ENCODE results near the gene SAMD4B.
"Not testable (repeated sequence)": the region's sequence is repeated elsewhere in the genome, so short reads cannot be mapped to it uniquely, and the experiment has no call there.

Gene SAMD4B

GRCh38 chr19:39336483-39336882, 5.7 kb upstream of the SAMD4B start:
- no peak for DNase-seq

- DNase-seq: no peak
Measured at GRCh38 chr19:39339674-39340073, 2.5 kb upstream of the SAMD4B start.

- DNase-seq: not testable (repeated sequence)
Measured at GRCh38 chr19:39340156-39340555, 2.1 kb upstream of the SAMD4B start.

DNA sequence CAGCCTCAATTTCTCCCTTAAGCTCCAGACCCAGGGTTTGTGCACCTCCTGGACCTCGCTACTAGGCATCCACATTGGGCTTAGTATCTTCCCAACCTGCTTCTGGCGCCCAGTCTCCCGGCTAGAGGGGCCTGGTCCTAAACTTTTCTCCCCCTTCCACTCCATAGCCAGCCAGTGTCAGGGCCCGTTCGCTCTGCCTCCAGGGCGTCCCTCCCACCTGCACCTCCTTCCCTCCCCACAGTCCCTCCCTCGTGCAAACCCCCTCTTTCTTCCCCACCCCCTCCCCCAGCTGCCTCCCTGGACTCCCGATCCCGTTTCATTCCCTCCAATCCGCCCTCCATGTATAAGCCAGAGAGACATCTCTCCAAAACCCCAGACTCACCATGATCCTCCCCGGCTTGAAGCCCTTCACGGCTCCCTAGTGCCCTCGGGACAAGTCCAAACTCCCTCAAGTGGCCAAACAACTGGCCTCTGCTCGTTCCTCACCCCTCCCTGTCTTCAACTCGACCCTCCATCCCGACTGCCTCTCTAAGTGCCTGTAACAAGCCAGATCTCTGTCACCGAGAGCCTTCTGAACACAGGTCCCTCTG, 997 bp upstream of the SAMD4B start:
- no peak for DNase-seq

- no peak for DNase-seq
Measured at GRCh38 chr19:39342647-39343305, 555 bp downstream of the SAMD4B start.

DNA sequence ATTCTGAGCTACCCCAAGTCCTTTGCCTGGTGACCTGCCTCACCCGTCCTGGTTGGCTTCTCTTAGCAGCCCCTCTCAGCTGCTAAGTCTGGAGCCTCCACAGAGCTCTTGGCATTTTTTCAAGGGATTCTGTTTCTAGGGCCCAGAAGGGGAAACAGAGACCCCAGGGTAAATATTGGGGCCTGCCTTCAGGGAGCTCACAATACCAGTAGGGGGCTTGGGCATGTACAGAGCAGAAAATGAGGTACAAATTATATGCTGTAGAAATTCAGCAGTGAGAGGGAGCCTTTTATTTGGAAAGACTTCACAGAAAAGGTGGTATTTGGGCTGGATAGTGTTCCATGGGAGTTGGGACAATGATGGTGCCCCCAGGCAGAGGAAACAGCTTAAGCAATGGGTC, 3.7 kb downstream of the SAMD4B start:
- no peak for DNase-seq

GRCh38 chr19:39347332-39348164, 5.3 kb downstream of the SAMD4B start:
- no peak for DNase-seq

DNA sequence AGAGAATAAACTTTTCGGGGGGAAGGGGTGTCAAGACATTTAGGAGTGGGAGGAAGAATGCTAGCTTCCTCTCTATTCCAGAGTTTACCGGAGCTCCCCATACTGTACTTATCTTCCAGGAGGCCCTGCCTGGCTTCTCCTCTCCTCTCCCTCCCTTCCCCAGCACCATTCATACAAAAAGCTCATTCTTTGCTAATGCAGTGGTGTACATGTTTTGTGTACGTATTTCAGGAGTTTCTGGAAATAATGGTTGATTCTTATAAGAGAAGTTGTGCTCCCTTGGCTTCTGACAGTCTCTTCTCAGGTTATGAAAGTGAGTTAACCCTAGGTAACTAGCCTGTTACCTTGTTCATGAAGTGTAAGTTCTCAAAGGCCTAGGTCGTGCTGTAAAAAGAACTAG, 7.1 kb downstream of the SAMD4B start:
- no peak for DNase-seq

- DNase-seq: no peak
Measured at GRCh38 chr19:39350156-39350555, 7.9 kb downstream of the SAMD4B start.

DNA sequence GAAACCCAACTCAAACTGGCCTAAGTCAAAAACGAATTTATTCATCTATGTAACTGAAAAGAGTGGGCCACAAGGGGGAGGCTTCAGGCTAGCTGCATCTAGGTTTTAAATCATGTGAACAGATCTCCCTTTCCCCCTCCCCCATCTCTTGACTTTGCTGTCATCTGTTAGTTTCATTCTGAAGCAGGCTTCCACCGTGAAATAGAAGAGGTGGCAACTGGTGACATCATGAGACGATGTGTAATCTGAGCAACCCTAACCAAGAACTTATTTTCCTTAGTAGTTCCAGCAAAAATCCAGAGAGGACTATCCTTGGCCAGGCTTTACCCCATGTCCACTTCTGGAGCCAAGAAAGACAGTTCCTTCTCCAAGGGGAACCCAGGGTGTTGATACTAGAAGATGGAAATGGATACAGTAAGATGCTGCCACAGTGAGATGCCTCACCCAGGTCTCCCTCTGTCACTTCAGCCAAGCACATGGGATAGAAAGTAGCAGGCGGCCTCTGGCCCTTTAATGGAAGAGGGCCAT, 9.4 kb downstream of the SAMD4B start:
- no peak for DNase-seq

DNA sequence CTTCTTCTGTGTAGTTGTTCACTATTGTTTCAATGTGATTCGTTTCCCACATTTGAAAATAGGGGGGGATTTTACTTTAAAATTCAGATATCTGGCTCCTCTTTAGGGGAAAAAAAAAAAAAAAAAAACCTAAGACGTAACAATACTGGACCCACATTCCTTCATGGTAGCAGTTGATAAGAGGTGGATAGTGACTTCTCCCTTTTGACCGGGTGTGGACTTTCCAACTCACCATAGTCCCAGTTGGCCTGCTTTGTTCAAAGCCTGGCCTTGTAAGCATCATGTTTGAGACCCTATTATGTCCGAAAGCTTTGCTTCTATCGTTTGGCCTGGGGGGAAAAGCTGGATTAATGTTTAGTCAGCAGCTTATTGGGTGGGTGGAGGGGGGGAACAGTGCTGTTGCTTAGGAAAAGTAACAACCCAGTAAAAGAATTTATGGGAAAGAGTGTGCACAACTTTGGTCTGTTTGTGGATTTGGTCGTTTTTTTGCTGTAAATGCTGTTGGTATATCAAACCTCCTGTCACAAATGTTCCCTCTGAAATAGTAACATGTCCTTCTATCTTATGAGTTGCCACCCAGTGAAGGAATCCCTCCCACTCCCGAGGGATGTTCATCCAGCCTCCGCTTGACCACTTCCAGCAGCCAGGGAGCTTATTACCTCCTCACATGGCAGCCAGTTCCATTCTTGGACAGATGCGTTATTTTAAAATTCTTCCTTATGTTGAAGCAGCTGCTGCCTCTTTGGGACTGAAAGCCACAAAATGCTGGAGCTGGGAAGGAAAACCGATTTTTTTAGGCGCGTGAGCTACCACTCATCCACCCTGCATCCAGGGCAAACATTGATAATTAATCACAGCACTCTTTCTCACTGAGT, 10.4 kb downstream of the SAMD4B start:
- no peak for DNase-seq

- DNase-seq: no peak
Measured at GRCh38 chr19:39355253-39355652, 13.0 kb downstream of the SAMD4B start.

GRCh38 chr19:39356073-39356472, 13.9 kb downstream of the SAMD4B start:
- no peak for DNase-seq

DNA sequence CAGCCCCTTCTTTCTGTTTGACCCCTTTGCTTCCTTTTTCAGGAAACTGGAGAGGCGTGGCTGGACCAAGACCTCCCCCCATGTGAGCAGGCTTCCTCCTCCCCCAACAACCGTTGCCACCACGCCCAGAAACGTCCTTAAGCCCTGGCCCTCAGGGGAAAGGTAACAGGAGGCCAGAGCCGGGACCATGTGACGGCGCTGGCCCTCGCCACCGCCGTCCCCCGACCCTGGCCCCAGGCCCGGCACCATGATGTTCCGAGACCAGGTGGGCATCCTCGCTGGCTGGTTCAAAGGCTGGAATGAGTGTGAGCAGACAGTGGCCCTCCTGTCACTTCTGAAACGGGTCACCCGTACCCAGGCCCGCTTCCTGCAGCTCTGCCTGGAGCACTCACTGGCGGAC, 14.4 kb downstream of the SAMD4B start:
- DNase-seq: no peak

DNA sequence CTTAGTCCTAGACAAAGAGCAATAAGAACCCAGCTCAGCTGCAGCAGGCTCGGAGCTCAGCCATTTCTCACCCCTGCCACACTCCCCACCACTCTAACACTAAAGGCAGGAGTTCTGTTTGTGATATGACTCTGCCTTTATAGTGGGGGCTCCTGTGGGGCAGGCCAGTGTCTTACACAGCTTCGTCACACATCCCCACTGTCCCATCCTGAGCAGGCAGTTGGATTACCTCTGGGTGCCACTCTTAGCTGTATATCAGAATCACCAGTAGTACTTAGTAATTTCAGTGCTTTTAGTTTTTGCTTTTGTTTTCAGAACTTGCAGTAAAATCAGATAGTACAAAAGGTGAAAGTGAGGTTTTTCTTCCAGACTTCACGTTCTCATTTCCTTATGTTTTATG, 16.8 kb downstream of the SAMD4B start:
- DNase-seq: no peak

DNA sequence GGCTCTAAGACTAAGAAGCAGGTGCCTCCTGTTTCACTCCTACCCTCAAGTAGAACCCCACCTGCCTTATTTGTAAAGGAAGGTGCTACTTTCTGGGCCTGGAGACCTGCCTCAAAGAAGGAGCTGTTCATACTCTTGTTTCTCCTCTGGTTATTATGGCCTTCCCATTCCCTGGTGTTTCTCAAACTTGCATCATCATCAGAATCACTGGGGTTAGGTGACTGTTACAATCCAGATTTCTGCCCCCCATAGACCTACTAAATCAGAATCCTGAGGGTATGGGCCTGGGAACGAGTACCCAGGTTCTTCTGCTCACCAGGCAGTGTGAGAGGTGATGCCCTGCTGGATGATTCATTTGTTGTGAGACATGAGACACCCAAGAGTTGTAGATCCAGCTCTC, 18.4 kb downstream of the SAMD4B start:
- DNase-seq: no peak

GRCh38 chr19:39362682-39363657, 20.7 kb downstream of the SAMD4B start:
- DNase-seq: no peak

DNA sequence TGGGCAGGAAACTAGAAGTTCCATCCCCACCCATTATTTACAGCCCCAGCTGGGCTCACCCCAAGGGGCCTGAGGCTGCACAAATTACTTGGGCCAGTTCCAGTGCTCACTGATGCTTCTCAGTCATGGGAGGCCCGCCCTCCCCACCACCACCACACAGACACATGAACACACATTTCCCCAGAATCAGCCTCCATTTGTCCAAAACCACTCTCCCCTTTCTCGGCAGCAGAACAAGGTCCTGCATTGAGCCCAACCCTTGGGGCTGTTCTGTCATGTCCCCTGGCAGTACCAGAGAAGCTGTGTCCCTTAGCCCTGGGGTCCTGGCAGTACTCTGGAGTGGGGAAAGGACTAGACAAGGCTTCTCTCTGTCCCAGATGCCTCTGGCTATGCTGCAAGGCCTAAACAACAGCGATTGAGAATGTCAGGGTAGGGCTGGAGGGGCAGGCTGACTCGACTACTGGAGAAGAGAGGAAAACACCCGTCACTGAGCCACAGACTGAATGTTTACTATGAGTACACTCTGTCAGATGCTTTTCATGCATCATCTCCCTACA, 21.8 kb downstream of the SAMD4B start:
- DNase-seq: no peak

- no peak for DNase-seq
Measured at GRCh38 chr19:39365531-39365930, 23.3 kb downstream of the SAMD4B start.

DNA sequence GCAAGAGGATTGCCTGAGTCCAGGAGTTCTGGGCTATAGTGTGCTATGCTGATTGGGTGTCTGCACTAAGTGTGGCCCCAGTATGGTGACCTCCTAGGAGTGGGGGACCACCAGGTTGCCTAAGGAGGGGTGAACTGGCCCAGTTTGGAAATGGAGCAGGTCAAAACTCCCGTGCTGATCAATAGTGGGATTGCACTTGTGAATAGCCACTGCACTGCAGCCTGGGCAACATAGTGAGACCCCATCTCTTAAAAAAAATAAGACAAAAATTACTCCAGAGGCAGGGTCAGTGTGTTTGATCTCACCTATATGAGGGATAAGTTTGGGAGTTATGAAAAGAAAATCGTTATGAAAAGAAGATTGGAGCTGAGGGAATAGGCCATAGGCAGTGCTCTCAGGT, 27.0 kb downstream of the SAMD4B start:
- DNase-seq: no peak

- DNase-seq: no peak
Measured at GRCh38 chr19:39370735-39371134, 28.5 kb downstream of the SAMD4B start.

Data from NCI-H2029 treated with DMSO at 0.1 percent for 48 hours (cell line).